Panc1 (cell line): ENCODE data around the gene HOXA7. TPM values are rescaled to one million over a fixed set of nuclear protein-coding genes. Genes with fewer than 3 reads are reported as not detected.

Experiments used
- ATAC-seq: fragments of 200-7000 bp; cut with Tn5 transposase; 2 replicates; pipeline ENCODE4 v1.9.1; 2020; ENCODE audit warnings: mild to moderate bottlenecking, moderate library complexity
- BruUV-seq: library from RNA; stranded (reverse); fragments of 400-500 nt; replicated peaks from 2 replicates; lab custom pipeline; 2021; lab: Mats Ljungman, UMichigan
- CTCF ChIA-PET: fragments of 300-600 bp; sonication (Branson Sonifier 250); formaldehyde crosslinking; loops from one replicate; lab custom pipeline; 2022; ENCODE audit warnings: antibody characterized with exemption; lab: Charles Lee
- POLR2A ChIA-PET: fragments of 300-600 bp; sonication (Branson Sonifier 250); formaldehyde crosslinking; loops from one replicate; lab custom pipeline; 2022; ENCODE audit warnings: antibody characterized with exemption; lab: Charles Lee
- DNase-seq: peaks from one replicate; pipeline ENCODE4 v3.0.0-alpha.2; 2010; ENCODE audit warnings: low read depth, low spot score
- H3K27ac ChIP-seq: 2 replicates; pipeline ENCODE4 v1.5.1; 2011; ENCODE audit warnings: mild to moderate bottlenecking, low read length, inconsistent platforms
- H3K27me3 ChIP-seq: fragments of 200-500 bp; sonication (Bioruptor generic); 2 replicates; pipeline ENCODE4 v1.6.0; 2014; ENCODE audit warnings: low read length, inconsistent platforms; ENCODE audit not compliant: control insufficient read depth, insufficient read depth
- H3K36me3 ChIP-seq: fragments of 200-500 bp; sonication (Bioruptor generic); 2 replicates; pipeline ENCODE4 v1.5.1; 2014; ENCODE audit warnings: inconsistent platforms, mild to moderate bottlenecking, low read length, moderate library complexity; ENCODE audit not compliant: control insufficient read depth, insufficient read depth
- H3K4me1 ChIP-seq: 2 replicates; pipeline ENCODE4 v1.5.1; 2011; ENCODE audit warnings: inconsistent platforms, mild to moderate bottlenecking, low read length, moderate library complexity; ENCODE audit not compliant: control insufficient read depth, insufficient read depth
- H3K4me3 ChIP-seq, 2 experiments: 2 replicates each; pipeline ENCODE4 v1.5.1; 2011 to 2012; ENCODE audit warnings: low read depth in 2 of 2, low read length in 2 of 2, mild to moderate bottlenecking in 2 of 2, inconsistent platforms in 1 of 2, moderate library complexity in 1 of 2
- H3K9me3 ChIP-seq: fragments of 200-500 bp; sonication (Bioruptor generic); 2 replicates; pipeline ENCODE4 v1.5.1; 2014; ENCODE audit warnings: low read depth, mild to moderate bottlenecking, inconsistent platforms, low read length, moderate library complexity; ENCODE audit not compliant: control insufficient read depth, insufficient read depth
- CTCF ChIP-seq: fragments of 450-650 bp; IDR thresholded peaks from 2 replicates; pipeline ENCODE4 v1.5.1; 2017; ENCODE audit warnings: mild to moderate bottlenecking
- POLR2AphosphoS5 ChIP-seq: IDR thresholded peaks from 2 replicates; pipeline ENCODE4 v1.6.1; 2012; ENCODE audit warnings: mild to moderate bottlenecking, low read depth, low read length, moderate library complexity
- REST ChIP-seq, 2 experiments: IDR thresholded peaks; 2 replicates each; pipeline ENCODE4 v1.6.1; 2011 to 2012; ENCODE audit warnings: low read depth in 2 of 2, control low read depth in 1 of 2, low read length in 1 of 2, mild to moderate bottlenecking in 1 of 2, moderate library complexity in 1 of 2; ENCODE audit not compliant: insufficient read depth in 1 of 2
- SIN3A ChIP-seq: IDR thresholded peaks from 2 replicates; pipeline ENCODE4 v1.6.1; 2012; ENCODE audit warnings: low read depth, mild to moderate bottlenecking, low read length, moderate library complexity, borderline replicate concordance; ENCODE audit not compliant: insufficient read depth
- TCF7L2 ChIP-seq: IDR thresholded peaks from 2 replicates; pipeline ENCODE4 v1.6.1; 2011; ENCODE audit warnings: mild to moderate bottlenecking, low read depth, low read length, inconsistent platforms
- in situ Hi-C: cut with HindIII; loops from 2 replicates; pipeline ENCODE4 v1.10.0; 2016; ENCODE audit warnings: low sequenced_read_pairs, low pct_unique_long_range_greater_than_20kb
- intact Hi-C: fragments of 100-400 bp; cut with micrococcal nuclease; formaldehyde crosslinking; loops from one replicate; pipeline ENCODE4 v1.10.0; 2022; ENCODE audit not compliant: unreplicated experiment
- total RNA-seq: library from RNA; stranded (reverse); gene quantifications from one replicate; pipeline ENCODE4 v1.2.1, GENCODE V29; 2021; ENCODE audit not compliant: unreplicated experiment

The HOXA7 gene
- total RNA-seq, 1 experiment from 2014 or later: not detected

- TF ChIP-seq CTCF (no peak), TCF7L2 (no peak), SIN3A (no peak), POLR2AphosphoS5 (no peak)
- Histone ChIP-seq H3K9me3 (no peaks in the 10 kb centered on the region), H3K27me3 (no peaks in the 10 kb centered on the region), H3K4me3 (no peak overlapping the region), H3K4me1 (peaks cover 42% of the 10 kb centered on the region), H3K27ac (peak overlapping the region; percentile 51; the same call in 1 of the 2 replicates), H3K36me3 (no peaks in the 10 kb centered on the region)
- DNase-seq: no peak
- ChIA-PET POLR2A (interaction anchor here (0.6 kb wide), 2 partner anchors 284 to 460 kb away, joined by 3 to 5 read pairs; no protein-coding TSS in a partner anchor), CTCF (interaction anchor here (0.7 kb wide), 1 partner anchor 53 kb away, joined by 3 read pairs; no protein-coding TSS in a partner anchor)
- intact Hi-C loops (no loop called here), in situ Hi-C loops (loop anchor here (5.0 kb wide), 1 partner anchor 283 kb away; no protein-coding TSS in a partner anchor)
- BruUV-seq: no TSS peak
- no peak for ATAC-seq
These were observed 16.2 kb downstream of the HOXA7 start for GRCh38 chr7:27140126-27140857.

- H3K9me3 ChIP-seq: no peaks in the 10 kb centered on the region
- in situ Hi-C loops: loop anchor here (5.0 kb wide), 1 partner anchor 282 kb away; no protein-coding TSS in a partner anchor
- ChIA-PET CTCF (interaction anchor here (0.7 kb wide), 1 partner anchor 53 kb away, joined by 3 read pairs; no protein-coding TSS in a partner anchor), POLR2A (interaction anchor here (0.6 kb wide), 1 partner anchor 284 kb away, joined by 5 read pairs; no protein-coding TSS in a partner anchor)
- H3K27ac ChIP-seq: no peak overlapping the region
- no peaks in the 10 kb centered on the region for H3K36me3 ChIP-seq
- no peaks in the 10 kb centered on the region for H3K27me3 ChIP-seq
- no peak overlapping the region for H3K4me3 ChIP-seq
- no peak for DNase-seq
- no TSS peak for BruUV-seq
- TF ChIP-seq POLR2AphosphoS5 (no peak), CTCF (no peak), TCF7L2 (no peak), REST (IDR thresholded peaks at IDR 0.05; ENCODE audit: insufficient read depth in 1 of 2, low read depth in 2 of 2, low read length in 1 of 2) (no peak)
- intact Hi-C loops: no loop called here
- H3K4me1 ChIP-seq: peaks cover 50% of the 10 kb centered on the region
- no peak for ATAC-seq
These were observed 16.9 kb downstream of the HOXA7 start for GRCh38 chr7:27139334-27140125.
